ENCODE measurements around the gene REPIN1.

- TF ChIP-seq POLR2A (IDR thresholded peaks at IDR 0.05) (no peak), EP300 (IDR thresholded peaks at IDR 0.05; ENCODE audit: low read depth) (no peak), CTCF (IDR thresholded peaks at IDR 0.05) (no peak)
Measured at GRCh38 chr7:150417239-150417638, 48.6 kb downstream of the REPIN1 start.
